ENCODE measurements around the gene PAK6.

The PAK6 gene

DNA sequence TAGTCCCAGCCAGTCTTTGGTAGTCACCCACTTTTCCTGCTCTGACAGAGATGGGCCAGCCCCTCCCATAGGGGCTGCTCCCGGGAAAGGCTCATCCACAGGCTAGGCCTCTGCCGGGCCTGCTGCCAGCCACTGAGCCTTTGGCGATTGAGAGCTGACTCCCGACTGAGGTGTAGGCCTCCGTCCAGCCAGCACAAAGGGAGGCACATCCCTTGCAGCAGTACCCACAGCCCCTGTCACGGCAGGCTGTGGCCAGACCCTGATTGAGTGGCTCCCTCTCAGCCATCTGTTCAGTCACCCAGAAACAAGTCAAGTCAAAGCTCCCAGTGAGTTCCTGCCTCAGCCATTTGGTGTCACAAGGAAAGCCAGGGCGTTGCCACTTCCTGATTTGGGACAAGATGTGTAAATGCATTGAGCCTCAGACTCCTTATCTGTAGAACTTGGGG is 6.2 kb upstream of the PAK6 start:
- ChIA-PET POLR2A (no interaction called here), CTCF (interaction anchor here (0.7 to 49.7 kb wide), 3 partner anchors 15 to 38 kb away, joined by 3 to 1718 read pairs (median 9); no protein-coding TSS in a partner anchor)
- H3K4me3 ChIP-seq (ENCODE audit: low read depth, low read length), result no peak overlapping the region
- DNase-seq (ENCODE audit: low read depth, low spot score), result no peak
- TF ChIP-seq, protein P1, sequence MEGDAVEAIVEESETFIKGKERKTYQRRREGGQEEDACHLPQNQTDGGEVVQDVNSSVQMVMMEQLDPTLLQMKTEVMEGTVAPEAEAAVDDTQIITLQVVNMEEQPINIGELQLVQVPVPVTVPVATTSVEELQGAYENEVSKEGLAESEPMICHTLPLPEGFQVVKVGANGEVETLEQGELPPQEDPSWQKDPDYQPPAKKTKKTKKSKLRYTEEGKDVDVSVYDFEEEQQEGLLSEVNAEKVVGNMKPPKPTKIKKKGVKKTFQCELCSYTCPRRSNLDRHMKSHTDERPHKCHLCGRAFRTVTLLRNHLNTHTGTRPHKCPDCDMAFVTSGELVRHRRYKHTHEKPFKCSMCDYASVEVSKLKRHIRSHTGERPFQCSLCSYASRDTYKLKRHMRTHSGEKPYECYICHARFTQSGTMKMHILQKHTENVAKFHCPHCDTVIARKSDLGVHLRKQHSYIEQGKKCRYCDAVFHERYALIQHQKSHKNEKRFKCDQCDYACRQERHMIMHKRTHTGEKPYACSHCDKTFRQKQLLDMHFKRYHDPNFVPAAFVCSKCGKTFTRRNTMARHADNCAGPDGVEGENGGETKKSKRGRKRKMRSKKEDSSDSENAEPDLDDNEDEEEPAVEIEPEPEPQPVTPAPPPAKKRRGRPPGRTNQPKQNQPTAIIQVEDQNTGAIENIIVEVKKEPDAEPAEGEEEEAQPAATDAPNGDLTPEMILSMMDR (IDR thresholded peaks at IDR 0.05; ENCODE audit: insufficient read depth, low read length, missing control alignments), result no peak

DNA sequence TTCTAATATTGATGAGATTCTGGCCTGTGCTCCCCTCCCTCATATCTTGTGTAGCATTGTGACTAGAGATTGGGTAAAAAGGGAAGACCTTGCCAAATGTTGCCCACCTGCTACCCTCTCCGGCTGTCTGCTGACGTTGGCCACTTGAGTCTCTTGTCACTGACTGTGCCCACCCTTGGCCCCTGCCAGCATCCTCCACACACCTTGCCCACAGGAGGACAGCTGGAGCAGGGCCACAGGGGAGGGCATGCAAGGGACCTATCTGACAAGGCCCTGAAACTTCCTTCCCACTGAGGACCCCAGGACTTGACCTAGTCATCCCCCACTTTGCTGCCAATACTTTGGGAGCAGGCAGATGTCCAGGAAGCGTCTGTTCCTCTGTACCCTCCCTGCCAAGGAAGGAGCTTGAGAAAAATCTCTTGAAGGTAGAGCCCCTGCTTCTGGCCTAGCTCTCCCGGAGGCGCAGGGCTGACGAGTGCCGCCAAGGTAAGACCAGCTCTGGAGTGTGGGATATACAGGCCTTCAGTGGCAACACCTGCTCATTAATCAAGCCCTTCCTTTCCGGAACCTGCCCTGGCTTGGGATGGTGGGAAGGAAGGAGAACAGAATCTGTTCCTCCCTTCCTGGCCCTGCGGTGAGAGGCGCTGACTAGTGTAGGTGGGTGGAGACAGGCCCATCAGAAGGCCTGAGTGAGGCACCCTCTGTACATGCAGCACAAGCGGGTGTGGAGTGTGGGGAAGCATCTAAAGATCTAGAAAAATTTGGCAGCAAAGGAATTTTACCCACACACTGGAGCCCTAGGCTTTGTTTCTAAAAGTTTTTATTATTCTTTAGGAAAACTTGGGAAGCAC is 4.9 kb upstream of the PAK6 start:
- DNase-seq (ENCODE audit: low read depth, low spot score), result no peak
- H3K4me3 ChIP-seq (ENCODE audit: low read depth, low read length), result no peak overlapping the region
- POLR2A ChIA-PET, result no interaction called here
- CTCF ChIA-PET, result interaction anchor here (1.2 to 49.7 kb wide), 3 partner anchors 16 to 37 kb away, joined by 3 to 1718 read pairs (median 9); no protein-coding TSS in a partner anchor
- TF ChIP-seq, protein P1 (IDR thresholded peaks at IDR 0.05; ENCODE audit: insufficient read depth, low read length, missing control alignments), result no peak

DNA sequence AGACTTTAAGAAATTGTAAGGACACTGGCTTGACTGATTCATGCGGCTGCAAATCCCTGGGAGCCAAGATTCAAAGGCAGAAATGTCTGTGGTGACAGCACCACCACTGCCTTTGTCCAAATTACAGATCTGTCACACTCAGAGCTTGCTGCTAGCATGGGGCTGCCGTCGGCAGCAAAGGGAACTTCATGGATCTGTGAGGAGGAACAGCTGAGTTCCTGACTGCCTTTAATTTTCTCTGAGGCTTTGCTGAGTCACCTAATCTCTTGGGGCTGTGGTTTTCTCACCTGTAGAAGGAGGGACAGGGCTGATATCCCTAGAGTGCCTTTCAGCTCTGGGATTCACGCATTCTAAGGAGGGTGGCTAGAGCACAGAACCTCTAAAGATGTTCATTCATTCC is 4.1 kb upstream of the PAK6 start:
- POLR2A ChIA-PET, result no interaction called here
- DNase-seq (ENCODE audit: low read depth, low spot score), result no peak
- H3K4me3 ChIP-seq (ENCODE audit: low read depth, low read length), result no peak overlapping the region
- CTCF ChIA-PET, result interaction anchor here (1.2 to 49.7 kb wide), 3 partner anchors 15 to 36 kb away, joined by 3 to 1718 read pairs (median 9); no protein-coding TSS in a partner anchor
- TF ChIP-seq, protein P1 (IDR thresholded peaks at IDR 0.05; ENCODE audit: insufficient read depth, low read length, missing control alignments), result no peak

DNA sequence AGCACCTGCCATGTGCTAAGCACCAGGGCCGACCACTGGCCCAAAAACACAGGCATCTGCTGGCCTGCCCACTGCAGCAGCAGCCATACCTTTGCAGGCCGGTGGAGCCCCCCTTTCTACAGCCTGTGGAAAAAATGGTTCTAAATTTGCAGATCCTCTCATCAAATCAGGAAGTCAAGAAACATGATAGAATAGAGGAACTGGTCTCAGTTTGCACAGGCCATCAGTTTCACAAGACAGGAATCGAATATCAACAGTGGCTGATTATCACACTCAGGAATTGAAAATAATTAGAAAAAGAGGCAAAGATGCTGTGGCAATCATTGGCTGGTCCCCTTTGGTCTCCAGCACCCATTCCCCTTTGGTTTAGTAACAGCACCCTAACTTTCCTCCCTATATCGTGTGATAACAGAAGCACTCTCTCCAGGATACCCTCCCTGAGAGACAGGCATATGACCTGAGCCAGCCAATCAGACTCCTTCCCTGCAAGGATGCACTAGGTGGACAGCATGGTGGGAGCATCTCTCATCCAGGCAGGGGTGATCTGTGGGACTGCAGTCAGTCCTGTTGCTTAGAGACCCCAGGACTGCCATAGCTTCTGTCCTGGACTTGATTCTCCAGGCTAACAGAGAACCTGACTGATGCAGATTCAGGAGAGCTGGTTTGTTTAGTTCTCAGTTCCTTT is 3.5 kb upstream of the PAK6 start:
- DNase-seq (ENCODE audit: low read depth, low spot score), result no peak
- TF ChIP-seq, protein P1 (IDR thresholded peaks at IDR 0.05; ENCODE audit: insufficient read depth, low read length, missing control alignments), result no peak
- no peak overlapping the region for H3K4me3 ChIP-seq (ENCODE audit: low read depth, low read length)
- CTCF ChIA-PET, result interaction anchor here (1.2 to 49.7 kb wide), 3 partner anchors 14 to 36 kb away, joined by 3 to 1718 read pairs (median 9); no protein-coding TSS in a partner anchor
- POLR2A ChIA-PET, result no interaction called here

DNA sequence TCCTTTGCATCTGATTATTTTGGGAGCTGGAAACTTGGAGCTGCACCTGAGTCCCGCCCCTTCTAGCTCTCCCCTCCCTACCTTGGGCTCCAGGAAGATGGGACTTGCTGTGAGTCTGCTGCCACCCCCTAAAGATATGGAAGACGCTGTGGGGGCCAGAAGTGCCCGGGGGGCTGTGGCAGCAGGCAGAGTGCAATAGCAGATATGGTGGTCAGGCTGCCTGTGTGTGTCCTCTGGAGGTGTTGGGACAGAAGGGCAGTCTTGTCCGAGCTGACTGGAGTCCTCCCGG is 485 bp downstream of the PAK6 start:
- DNase-seq (ENCODE audit: low read depth, low spot score), result no peak
- TF ChIP-seq, protein P1 (IDR thresholded peaks at IDR 0.05; ENCODE audit: insufficient read depth, low read length, missing control alignments), result no peak
- H3K4me3 ChIP-seq (ENCODE audit: low read depth, low read length), result peak overlapping the region; percentile 48
- ChIA-PET CTCF (interaction anchor here (1.9 to 49.7 kb wide), 5 partner anchors 9 to 32 kb away, joined by 4 to 1718 read pairs (median 8); no protein-coding TSS in a partner anchor), POLR2A (no interaction called here)

All from AG04449 (cell line).